Activated CD4-positive, alpha-beta T cell treated with anti-CD3 and anti-CD28 coated beads, Interleukin-2, amount 50 U/mL, for 24 hours (primary cell): ENCODE measurements around the gene XRCC4.
"Not testable (repeated sequence)": the region's sequence is repeated elsewhere in the genome, so short reads cannot be mapped to it uniquely, and the experiment has no call there.

Source experiments
- DNase-seq, 2 donors: peaks; one replicate each; pipeline ENCODE4 v3.0.0-alpha.2; 2020; ENCODE audit warnings: low read depth in 1 of 2, low spot score in 1 of 2

The XRCC4 gene

DNA sequence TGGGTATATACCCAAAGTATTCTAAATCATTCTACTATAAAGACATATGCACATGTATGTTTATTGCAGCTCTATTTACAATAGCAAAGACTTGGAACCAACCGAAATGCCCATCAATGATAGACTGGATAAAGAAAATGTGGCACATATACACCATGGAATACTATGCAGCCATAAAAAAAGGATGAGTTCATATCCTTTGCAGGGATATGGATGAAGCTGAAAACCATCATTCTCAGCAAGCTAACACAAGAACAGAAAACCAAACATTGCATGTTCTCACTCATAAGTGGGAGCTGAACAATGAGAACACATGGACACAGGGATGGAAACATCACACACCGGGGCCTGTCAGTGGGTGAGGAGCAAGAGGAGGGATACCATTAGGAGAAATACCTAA is 180.3 kb downstream of the XRCC4 start:
- DNase-seq, result not testable (repeated sequence)

DNA sequence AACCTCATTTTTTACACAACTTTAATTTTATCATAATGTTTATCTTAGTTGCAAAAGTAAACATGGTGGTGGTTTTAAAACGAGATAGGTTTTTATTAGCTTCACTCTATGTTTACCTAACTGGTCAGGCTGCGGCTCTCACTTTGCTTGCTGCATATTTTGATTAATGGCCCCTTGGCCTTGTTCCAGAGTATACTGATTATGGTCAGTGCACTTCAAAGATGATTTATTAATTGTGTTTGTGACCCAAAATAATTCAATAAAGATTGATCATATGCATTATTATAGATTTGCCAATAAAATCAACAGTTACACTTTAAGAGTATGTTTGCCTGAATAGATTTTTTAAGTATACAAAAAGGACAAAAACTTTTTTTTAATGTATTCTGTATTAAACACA is 188.0 kb downstream of the XRCC4 start:
- DNase-seq, result no peak

DNA sequence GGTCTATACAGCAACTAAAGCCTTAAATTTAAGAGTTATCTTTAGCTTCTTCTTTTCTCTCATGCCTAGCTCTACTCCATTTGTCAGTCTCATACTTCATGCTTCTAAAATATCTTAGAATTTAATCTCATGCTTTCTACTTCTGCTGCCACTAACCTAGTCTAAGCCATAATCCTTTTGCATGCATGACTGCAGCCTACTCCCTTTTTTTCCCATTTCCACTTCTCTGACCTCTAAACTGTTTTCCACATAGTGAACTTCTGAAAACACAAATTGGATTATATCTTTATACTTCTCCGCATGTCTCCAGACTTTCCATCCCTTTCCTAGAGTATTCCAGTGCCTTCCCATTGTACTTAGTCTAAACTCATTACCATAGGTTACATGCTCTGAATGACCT is 193.0 kb downstream of the XRCC4 start:
- no peak for DNase-seq

DNA sequence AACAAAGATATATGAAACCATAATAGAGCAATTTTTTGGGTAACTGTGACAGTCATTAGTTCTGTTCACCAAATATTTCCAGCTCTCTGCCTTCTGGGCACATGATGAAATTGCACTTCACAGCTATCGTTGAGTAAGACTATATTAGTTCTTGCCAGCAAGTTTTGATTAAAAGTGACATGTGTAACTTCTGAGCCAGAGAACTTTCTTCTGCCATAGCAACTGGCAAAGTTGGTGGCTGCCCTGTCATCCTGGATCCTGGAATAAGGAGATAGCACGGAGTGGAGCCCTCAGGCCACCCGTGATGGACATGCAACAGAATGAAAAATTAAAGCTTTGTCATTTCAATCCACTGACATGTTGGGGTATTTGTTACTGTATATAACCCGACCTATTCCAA is 199.8 kb downstream of the XRCC4 start:
- DNase-seq, result no peak

DNA sequence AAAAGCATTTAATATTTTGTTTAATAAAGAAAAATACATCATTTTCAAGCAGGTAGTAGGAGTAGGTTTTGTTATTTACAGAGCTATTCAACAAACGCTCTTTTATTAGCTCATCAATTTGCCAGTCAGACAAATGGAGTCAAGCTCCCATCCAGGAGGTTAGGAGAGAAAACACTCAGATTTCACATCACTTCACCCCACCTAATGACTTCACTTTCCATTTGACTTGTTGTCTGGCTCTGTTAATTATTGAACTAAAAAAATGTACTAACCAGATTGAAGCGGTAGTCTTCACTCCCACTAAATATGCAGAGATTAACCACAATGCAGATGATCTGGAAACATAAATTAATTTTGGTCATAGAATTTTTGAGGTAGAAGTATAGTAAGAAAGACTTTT is 200.6 kb downstream of the XRCC4 start:
- DNase-seq, result no peak

DNA sequence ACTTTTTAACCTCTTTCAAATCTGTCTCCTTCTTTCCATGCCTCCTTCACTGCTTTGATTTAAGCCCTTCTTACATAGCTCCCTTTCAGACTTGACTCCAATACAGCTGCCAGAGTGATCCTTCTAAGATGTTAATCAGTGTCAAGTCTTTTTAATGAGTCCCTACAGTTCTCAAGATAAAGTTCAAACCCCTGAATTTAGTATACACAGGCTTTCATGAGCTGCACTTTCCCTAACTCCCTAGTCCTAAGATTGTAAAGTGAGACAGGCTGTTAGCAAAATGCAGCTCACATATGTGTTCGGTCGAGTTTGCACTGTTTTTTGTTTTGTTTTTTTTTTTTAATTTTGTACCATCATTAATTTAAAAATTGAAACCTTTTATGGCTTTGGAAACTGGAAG is 203.8 kb downstream of the XRCC4 start:
- DNase-seq, result no peak

DNA sequence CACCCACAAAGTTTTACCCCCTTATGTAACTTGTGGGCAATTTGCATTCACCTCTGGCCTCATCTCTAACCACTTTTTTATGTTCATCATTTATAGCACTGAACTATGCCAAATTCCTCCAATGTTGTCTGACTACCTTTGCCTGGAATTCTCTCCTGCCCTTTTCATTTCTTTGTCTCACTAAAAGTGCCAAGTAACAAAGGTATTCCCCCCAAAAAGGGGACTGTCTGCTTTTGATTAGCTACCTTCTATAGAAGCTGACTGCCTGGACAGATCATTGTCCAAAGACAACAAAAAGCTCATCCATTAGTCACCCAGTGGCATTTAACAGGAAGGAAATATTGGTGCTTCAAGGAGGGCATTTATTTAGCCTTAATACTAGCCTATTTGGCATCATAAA is 204.3 kb downstream of the XRCC4 start:
- DNase-seq, result no peak

DNA sequence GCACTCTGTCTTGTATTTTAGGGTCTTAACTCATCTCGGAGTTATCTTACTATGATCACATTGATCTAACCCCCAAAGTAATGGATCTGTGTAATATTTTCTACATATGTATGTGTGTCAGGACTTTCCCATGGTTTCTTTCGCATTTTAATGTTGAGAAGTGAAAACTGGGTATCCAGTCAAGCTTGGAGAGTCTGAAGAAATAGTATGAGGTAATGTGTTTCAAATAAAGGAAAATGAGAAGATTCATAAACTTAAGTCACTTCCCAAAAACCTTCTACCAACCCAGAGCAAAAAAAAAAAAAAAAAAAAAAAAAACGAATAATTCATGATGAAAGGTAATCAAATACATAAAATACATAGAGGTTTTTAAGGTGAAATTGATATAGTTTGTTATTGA is 206.4 kb downstream of the XRCC4 start:
- no peak for DNase-seq

DNA sequence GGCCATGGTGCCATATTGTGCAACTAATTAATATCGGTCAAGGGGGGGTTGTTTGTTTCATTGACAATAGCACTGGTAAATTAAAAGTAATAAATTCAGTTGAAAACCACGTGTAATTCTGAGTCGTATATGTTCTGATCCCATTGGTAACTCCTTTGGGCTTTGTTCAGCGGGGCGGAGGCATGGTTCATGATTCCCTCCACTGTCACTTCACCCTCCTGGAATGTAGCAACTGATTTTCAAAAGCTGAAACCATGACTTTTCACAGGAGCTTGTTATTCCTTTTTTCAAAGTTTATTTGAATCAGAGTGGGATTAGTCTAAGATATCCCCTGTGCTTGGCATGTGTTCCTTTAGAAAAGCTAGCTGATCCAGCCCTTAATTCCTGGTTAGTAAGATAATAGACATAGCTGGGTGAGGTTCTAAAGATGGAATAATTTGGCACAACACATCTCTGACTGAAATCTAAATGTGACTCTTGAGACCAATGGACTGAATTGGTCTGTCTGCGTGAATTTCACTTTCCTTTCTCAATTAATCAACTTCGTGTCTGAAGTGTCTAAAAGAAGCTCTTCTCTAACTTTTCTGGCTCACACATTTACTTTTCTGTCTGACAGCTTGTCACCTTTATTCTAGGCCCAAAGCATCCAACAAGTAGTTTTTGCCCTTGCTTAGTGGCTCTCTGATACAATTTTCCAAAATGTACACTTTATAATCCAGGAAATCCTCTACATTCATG is 208.5 kb downstream of the XRCC4 start:
- DNase-seq, result no peak

DNA sequence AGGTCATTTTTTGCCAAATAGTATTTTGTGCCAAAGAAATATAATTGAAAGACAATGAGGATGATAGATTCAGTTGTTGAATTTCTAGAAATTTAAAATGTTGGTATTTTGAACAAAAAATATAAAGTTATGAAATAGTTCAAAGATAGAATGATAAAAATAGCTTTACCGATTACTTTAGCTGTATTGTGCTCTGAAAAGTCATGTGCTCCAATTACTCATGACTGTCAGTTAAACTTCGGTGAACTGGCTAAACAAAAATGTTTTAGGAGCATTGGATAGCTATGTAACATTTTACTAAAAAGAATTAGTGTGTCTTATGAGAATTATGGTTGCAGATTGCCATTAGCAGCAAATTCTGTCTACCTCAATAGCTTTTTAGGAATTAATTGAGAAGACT is 216.9 kb downstream of the XRCC4 start:
- DNase-seq, result no peak

DNA sequence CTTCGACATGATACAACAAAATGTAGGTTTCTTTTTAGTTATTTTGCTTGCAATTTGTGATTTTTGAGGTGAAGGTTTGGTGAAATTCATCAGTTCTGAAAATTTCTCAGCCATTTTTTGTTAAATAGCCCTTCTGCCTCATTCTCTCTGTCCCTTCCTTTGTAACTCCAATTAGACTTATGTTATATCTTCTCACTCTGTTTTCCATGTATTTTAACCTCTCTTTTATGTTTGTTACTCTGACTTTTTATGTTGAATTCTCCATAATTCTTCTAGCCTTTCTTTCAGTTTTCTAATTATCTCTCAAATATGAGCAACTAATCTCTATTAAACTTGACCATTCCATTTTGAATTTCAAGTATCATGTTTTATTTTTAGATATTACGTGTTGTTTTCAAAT is 222.0 kb downstream of the XRCC4 start:
- DNase-seq, result no peak

DNA sequence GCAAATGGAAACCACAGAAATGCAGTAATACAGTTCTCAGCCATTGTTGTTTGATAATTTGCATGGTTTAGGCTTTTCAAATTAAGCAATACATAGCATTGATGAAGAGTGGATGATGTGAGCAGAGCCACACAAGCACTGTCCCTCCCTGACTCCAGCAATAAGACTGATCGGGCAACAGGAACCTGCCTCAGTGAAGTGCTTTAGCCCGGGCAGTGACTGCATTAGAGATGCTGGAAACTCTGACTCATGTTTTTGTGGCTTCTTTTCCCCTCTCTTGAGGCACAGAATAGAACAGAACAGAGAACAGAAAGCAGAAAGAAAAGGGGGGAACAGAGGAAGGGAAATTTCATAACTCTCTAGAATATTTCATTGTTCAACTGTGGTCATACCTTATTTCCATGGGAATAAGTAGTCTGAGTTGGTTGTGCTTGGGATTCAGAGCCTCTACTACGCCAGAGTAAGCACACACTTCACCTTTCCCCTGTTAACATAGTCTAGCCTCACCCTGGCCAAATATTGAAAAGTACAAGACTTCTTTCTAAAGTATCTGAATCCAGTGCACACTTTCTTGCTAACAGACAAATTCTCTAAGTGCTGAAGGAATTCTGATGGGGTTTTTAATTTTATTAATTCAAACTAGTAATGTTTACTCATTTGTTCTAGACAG is 229.4 kb downstream of the XRCC4 start:
- no peak for DNase-seq

DNA sequence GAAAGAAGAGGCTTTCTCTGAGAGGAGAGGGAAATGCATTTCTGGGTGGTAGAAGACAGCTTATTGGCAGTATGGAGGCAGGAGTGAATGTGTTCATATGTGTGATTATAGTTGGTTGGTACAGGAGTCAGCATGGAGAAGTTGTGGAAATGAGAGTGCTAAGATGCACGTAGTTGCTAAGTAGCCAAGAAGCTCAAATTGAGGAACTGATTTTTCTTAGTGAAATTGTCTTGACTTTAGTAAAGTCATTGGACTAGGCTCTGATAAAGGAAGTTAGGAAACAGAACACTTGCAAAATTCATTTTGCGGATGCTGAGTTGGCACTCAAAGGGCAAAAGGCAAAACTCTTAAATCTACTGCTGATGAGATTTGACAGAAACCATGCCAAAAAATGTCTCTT is 235.3 kb downstream of the XRCC4 start:
- DNase-seq, result no peak

DNA sequence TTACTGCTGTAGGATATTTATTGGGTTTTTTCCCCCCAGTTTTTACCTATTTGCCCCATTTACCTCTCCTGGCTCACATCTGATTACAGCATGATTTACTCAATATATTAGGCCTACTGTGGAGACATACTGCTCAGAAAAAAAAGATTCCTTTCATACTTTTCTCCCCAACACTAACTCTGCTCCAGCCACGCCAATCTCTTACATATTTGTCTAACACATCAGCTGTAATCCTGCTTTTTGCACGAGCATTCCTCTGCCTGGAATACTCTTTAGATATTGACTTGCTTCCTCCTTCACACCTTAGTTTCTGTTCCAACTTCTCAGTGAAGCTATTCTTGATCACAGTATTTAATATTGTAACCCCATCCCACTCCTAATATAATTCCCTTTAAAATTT is 236.1 kb downstream of the XRCC4 start:
- DNase-seq, result no peak

DNA sequence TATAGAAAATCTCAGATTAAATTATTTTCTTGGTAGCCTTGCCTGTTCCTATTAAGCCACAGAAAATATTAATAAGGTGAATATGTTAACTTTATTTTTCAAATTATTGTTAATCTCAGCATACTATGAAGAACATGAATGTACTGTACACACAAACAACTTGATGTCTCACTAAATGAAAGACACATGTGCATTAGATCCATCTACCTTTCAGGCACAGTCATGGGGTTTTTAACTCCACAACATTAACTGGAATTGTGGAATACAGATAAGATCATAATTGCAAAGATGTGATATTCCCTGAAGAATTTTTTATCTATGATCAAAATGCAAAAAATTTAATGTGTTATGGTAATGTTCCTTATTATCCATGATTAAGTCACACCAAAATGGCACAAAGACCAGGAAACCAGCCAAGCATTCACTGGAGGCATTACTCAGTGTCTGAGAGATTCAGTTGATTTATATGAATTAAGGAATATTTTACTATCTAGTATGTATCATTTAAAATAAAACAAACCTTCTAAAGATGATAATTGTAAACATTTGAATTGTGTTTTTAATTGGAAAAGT is 244.2 kb downstream of the XRCC4 start:
- no peak for DNase-seq

DNA sequence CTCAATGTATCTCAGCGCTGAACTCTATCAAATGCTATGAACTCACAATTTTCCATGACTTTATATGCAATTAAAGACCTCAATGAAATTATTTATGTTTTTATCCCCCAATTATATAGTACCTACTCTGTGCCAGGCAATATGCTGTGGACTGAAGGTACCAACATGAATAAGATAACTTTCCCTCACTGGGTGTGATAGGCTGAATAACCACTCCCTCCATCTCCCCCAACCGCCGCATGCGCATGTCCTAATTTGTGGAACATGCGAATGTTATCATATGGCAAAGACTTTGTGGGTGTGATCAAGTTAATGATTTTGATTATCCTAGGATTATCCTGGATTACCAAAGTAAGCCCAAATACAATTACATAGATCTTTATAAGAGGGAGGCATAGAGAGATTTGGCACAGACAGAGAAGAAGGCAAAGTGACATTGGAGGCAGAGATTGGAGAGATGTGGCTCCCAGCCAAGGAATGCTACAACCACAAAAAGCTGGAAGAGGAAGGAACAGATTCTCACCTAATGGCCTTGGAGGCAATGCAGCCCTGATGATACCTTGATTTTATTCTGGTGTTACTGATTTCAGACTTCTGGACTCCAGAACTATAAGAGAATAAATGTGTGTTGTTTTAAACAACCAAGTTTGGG is 245.1 kb downstream of the XRCC4 start:
- no peak for DNase-seq

DNA sequence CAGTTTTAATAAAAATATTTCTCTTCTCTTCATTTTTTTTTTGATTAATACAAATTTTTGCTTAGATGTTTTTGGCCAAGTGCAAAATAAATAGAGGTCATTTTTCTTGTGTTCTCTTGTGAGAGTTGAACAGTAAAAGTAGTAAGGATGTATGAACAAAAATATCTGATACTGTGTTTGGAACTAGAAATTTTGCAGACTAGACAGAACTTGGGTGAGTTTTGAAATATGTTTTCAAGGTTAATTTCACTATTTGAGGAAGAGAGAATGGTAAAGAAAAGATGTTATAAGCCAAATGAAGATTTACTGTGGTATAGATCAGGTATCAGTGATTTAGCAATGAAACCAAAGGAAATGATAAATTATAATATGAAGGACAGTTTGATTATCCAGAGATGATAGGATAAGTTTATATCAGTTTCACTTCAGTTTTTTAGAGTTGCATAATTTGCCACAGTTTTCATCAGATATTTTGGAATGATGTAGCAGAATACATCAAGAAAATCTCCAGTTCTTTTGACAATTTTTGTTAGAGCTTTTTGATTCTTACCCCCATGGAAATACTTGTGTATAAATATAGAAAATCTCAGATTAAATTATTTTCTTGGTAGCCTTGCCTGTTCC is 246.3 kb downstream of the XRCC4 start:
- DNase-seq, result no peak

DNA sequence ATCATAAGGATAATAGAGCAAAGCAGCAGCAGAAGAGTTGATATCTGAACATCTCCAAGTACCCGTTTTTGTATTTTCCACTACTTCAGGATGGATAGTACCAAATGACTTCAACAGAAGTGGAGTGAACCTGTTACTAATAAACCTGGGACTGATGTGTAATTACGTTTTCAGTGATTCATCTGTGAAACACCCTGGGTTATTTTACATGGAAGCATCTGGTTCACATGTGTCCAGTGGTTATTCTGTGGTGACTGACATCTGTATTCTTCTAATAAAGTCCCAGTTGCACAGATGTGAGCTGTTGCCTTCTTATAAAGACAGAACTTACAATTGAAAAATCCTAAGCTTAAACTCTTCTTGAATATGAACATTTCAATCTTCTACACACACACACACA is 254.5 kb downstream of the XRCC4 start:
- no peak for DNase-seq

DNA sequence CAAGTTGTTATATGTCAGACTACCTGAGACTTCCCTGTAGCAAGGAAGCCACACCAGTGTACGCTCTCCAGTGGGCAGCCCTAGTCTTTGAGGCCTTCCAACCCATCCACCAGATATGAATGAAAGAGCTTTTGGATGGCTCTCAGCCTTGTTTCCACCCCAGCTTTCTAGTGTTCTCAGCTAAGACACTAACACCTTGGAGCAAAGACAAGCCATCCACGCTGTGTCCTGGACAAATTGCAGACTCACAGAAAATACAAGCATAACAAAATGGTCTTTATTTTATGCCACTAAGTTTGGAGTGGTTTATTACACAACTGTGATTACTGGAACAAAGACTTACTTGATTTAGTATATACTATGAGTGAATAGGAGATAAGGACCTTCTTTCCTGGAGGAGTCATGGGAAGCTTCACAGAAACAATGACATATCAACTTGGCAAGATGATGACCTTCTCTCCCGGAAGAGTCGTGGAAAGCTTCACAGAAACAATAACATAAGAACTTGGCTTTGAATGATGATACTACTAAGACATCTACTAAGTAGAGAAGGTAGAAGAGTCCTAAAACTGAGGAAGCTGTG is 260.2 kb downstream of the XRCC4 start:
- no peak for DNase-seq

DNA sequence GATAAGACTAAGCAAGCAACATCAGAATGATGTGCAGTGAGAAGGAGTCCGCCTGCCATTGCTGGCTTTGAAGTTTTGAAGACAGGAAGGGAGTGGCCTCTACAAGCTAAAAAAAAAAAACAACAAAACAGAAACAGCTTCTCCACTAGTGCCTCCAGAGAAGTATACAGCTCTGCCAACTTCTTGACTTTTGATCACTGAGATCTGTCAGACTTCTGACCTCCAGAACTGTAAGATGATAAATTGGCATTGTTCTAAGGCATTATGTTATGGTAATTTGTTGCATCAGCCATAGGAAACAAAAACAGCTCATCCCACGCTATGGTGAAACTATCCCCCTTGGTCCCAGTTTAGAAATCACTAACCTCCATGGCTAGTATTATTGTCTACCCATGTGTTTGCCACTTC is 263.2 kb downstream of the XRCC4 start:
- no peak for DNase-seq

DNA sequence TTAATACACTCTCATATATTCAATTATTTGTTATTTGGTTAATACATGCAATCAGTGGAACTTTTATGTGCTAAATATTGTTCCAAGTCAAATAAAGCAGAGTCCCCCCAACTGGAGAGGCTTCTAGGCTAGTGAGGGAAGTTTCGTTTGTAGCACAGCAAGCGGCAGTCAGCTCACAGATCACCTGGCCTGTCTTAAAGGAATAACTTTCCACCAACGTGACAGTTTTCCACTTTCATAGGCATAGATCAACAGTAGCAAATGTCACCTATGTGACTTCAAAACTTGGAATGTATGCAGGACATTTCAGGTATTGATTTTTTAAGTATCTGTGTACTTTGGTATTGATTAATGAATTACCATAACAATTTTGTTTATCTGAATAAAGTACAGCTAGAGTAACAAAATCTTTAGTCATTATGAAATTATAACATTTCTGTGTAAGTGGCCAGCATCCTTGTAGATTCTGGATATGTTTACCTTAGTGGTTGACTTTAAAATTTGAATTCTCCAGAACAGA is 264.5 kb downstream of the XRCC4 start:
- DNase-seq, result no peak
